GM04504 (cell line): ENCODE data around the gene CHRNB1.

Experiments used
- DNase-seq: peaks from one replicate; pipeline ENCODE4 v3.0.0-alpha.2; 2012; ENCODE audit warnings: low read depth

The CHRNB1 gene

GRCh38 chr17:7438656-7439460 lies 6.0 kb upstream of the CHRNB1 start:
- DNase-seq, result no peak

GRCh38 chr17:7439462-7440112 lies 5.3 kb upstream of the CHRNB1 start, which contains the start of gene FGF11:
TSS of gene FGF11 (plus strand) at chr17:7439512. CDS start at chr17:7439621, 109 bp downstream.
- DNase-seq, result no peak

DNA sequence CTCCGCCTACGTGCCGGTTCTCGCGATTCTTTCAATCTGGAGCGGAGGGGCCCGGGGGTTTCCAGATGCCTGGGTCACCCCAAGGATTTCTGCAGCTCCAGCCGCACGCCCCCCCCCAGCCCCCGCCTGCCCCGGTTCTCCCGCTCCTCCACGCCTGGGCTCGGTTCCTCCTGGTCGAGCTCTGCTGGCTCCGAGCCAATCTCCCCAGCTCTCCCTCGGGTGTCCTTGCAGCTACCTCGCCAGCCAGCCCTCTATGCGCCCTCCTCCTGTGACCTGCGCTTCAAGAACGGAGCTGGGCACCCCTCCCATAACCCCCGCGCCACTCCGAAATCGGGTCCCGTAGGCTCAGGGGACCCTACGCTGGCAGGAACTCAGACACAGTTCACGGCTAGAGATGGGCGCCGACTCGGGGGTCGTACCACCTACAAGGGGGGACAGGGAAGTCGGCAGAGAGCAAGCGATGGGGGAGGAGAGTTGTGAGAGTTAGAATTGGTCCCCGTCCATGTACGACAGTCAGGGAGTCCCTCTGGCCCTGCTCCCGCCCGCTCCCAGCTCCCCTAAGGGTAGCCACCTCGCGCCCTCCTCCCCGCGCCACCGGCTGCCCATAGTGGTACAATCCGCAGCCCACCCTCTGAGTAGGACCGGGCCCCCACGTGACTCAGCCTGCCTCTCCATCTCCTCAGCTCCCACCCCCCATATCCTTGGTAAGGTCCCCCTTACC lies 4.6 kb upstream of the CHRNB1 start:
- no peak for DNase-seq

DNA sequence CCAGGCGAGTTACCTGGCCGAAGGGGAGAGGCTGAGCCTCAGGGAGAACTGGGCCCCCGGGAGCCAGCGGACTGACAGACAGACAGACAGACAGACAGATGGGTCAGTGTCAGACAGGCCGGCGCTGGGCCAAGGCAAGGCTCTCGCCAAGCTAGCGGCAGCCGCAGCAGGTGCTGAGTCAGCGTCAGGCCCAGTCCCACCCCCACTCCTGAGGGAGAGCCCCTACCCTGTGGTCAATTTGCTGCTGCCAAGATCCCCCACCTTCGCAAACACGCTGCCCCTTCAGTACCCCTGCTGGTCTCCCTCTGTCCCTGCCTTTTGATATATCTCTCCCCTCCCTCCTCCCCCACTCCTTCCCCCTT lies 4.0 kb upstream of the CHRNB1 start:
- no peak for DNase-seq

DNA sequence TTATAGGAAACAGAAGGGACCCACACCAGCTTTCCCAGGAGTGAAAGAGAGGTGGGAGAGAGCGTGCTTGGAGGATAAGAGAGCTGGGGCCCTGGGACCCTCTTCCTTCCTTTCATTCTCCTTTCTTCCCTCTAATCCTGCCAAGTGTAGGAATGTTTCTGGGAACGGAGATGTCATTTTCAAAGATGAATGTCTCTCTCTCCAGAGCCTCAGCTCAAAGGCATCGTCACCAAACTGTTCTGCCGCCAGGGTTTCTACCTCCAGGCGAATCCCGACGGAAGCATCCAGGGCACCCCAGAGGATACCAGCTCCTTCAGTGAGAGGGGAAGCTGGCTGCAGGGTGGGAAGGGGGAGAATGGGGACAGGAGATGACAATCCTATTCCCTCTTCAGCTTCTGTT lies 3.6 kb upstream of the CHRNB1 start:
- DNase-seq, result no peak

- no peak for DNase-seq
These were observed 2.7 kb upstream of the CHRNB1 start for GRCh38 chr17:7442142-7442541.

DNA sequence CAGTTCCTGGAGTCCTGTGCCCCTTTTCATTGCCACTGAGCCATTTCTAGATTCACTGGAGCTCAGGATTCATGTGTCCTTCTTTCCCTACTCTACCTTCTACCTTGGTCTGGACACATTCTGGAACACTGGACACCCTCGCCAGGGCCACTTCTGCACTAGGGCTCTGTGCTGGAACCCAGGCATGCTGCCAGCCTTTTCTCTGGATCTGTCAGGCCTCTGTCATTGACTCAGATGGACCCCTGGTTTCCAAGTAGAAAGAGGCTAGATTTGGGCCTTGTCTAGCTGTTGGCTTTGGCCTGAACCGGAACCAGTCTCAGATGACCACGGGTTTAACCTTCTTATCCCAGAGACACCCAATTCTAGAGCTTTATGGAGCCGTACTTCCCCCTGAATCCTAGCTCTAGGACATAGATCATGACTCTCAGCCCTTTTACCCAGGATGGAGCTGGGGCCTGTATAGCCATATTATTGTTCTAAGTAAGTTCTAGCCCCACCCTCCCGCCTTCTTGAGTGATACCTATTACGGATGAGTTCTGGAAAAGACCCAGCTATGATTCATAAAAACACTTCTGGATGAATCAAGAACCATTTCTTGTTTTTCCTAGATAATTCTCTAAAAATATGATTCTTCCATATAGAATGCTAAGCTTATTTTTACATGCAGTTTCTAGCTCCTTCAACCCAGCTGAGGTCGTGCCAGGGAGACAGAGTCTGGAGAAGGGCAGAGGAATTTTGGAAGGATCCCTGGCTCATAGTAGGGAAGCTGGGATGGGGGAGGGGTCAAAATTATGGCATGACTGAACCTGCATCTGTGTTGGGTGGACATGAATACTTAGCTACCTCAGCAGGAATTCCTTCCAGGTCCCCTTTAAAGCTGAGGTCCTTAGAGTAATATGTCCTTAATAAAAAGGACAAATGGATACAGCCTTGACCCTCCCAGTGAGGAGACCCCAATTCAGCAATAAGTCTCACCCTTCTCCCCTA lies 1.1 kb upstream of the CHRNB1 start:
- no peak for DNase-seq

DNA sequence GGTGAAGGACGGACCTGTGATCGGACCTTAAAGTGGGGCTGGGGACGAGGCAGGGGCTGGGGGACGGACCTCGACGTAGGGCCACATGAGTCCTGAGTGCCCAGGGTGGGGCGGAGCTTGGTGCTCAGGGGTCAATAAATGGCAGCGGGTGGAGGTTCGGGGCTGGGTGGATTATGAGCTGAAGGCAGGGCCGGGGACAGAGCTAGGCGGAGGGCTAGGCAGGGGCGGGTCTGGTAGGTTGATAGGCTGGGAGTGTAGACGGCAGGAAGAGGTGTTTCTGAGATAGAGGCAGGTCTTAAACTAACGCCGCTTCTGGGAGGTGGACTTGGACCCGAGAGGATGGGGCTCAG lies 733 bp downstream of the CHRNB1 start:
- DNase-seq, result no peak

DNA sequence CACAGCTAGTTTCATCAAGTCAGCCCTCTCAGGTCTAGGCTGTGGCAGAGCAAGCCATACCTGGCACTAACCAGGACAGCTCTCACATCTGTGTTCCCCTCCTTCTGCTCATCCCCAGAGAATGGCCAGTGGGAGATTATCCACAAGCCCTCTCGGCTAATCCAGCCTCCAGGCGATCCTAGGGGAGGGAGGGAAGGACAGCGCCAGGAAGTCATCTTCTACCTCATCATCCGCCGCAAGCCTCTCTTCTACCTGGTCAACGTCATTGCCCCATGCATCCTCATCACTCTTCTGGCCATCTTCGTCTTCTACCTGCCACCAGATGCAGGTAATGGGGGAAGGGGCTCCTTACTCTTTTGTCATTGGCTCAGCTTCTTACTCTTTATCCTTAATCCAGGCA lies 3.6 kb downstream of the CHRNB1 start:
- DNase-seq, result no peak

GRCh38 chr17:7459961-7460545 lies 15.2 kb downstream of the CHRNB1 start:
- no peak for DNase-seq

GRCh38 chr17:7460850-7461660 lies 16.2 kb downstream of the CHRNB1 start:
- no peak for DNase-seq

DNA sequence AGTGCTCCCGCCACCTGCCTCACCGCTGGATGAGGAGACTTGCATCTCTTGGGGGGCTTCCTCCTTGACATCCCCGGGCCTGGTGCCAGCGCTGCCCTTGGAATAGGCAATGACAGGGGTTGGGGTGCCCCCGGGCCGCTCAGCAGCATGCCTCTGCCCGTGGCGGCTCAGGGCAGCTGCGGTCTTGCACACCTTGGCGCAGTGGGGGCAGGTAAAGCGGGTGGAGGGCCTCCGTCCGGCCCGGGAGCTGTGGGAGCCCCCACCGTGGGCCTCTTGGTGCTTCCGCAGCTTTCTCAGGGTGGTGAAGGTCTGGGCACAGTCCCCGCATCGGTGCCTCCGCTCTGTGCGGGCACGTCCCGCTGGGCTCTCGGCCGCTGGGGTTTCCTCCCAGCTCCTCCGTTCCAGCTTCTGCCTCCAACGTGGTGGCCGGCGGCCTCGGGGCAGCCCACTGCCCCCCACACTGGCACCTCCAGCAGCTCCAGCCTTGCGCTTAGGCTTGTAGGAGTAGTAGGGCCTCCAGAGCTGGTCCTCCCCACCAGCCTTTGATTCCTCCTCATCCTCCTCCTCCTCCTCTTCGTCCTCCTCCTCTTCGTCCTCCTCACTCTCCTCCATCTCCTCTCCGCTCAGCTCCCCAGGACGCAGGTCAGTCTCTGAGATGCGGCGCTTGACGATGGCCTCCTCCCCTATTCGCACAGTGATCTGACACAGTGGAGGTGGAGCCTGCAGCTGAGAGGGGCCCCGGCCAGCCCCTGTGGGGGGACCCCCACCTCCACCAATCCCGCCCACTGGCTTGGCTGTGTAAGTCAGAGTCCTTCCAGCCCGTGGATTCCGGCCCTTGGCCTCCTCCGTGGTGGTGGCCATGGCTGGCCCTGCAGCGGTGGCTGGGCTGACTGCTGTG lies 17.9 kb downstream of the CHRNB1 start:
- no peak for DNase-seq

- no peak for DNase-seq
These were observed 18.5 kb downstream of the CHRNB1 start for GRCh38 chr17:7463372-7463846.

GRCh38 chr17:7464081-7464480 lies 19.2 kb downstream of the CHRNB1 start:
- DNase-seq, result no peak

- DNase-seq, result no peak
These were observed 20.9 kb downstream of the CHRNB1 start for GRCh38 chr17:7465597-7466275.

DNA sequence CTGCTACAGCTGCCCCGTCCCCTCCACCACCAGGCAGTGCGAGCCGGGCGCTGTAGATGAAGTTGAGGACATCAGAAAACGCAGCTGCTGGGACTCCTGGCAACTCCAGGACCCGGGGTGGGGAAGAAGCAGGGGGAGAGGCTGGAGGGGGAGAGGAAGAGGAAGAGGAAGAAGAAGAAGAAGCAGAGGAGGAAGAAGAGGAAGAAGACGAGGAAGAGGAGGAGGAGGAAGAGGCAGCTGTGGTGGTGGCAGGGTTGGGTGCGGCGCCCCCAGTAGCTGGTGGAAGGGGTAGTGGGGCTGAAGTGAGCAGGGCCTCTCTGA lies 21.4 kb downstream of the CHRNB1 start:
- no peak for DNase-seq

DNA sequence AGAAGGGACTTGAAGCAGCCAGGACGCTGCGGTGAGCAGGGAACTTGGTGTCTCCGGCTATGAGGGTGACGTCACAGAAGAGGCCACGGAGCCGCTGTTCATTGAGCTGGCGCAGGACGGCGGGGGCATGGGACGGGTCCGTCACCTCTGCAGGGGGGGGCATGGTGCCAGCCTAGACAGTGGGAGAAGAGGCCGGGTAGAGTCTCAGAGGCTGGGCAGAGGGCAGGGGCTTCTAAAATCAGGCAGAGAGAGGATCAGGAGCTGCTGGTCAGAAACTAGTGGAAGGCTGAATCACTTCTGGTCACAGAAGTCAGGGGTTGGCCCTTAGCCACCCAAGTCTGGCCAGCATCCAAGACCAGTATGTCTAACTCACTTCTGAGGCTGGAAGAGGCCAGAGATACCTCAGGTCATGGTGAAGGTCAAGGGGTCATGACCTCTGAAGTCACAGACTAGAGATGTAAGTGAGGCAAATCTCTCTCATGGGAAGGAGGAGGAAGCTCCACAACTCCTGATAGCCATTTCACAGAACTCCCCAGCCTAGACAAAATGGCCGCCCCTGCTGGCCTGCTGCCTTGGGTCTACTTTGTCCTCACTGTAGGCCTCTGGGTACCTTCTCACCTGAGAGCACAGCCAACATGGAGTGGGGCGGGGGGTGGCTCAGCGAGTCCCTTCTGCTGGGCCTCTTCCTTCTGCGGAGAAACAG lies 21.9 kb downstream of the CHRNB1 start:
- DNase-seq, result no peak

DNA sequence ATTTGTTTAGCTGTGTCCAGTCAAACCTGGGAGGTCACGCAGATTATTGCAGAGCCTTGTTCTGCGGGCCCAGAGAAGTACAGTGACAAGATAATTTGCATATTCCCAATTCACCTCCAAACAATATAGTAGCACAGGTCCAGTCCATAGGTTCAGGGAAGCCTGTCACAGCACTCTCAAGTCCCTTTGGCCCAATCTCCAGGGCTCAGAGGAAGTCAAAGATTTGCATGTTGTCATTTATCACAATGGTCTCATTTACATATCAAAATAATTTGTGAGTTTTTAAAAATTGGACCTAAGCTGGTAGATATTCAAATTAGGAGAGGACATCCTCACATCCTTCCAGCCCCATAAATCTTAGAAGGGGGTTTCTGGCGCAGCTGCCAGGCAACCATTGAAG lies 22.6 kb downstream of the CHRNB1 start:
- no peak for DNase-seq
